ENCODE data around the gene PARP8.

PARP8 gene

DNA sequence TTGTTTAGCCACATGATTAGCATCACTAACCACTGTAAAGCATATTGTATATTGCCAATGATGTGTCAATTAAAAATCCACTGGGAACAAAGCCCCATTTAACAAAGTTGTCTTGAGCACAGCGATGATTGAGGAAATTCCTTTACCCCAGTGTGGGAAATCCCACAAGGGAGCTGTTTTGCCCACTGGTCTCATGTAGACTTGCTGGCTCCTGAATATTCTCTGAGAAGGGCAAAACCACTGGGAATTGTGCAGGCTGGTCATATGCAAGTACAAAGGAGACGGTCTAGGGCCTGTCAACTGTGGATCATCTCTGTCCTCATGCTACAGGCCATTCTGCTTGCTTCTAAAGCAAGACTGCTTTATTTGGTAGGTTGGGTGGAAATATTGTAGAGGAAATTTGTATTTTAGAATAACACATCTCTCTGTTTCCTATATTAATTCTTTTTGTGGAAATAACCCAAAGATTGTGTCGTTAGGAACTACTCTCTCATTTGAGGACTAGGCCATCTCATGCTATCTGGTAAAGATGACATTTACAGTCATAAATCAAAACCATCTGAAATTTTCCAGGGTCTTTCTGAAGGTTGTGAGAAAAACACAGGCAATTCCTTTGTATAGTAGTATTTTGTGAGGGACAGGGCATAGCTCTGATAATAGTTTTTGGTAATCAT is 60.2 kb downstream of the PARP8 start:
- H3K4me3 ChIP-seq (ENCODE audit: low read depth, low read length): no peak overlapping the region
- TF ChIP-seq, protein P1, sequence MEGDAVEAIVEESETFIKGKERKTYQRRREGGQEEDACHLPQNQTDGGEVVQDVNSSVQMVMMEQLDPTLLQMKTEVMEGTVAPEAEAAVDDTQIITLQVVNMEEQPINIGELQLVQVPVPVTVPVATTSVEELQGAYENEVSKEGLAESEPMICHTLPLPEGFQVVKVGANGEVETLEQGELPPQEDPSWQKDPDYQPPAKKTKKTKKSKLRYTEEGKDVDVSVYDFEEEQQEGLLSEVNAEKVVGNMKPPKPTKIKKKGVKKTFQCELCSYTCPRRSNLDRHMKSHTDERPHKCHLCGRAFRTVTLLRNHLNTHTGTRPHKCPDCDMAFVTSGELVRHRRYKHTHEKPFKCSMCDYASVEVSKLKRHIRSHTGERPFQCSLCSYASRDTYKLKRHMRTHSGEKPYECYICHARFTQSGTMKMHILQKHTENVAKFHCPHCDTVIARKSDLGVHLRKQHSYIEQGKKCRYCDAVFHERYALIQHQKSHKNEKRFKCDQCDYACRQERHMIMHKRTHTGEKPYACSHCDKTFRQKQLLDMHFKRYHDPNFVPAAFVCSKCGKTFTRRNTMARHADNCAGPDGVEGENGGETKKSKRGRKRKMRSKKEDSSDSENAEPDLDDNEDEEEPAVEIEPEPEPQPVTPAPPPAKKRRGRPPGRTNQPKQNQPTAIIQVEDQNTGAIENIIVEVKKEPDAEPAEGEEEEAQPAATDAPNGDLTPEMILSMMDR (conservative IDR thresholded peaks at IDR 0.05; ENCODE audit: low read depth, low read length): no peak
- no peak for DNase-seq (ENCODE audit: low read depth)

DNA sequence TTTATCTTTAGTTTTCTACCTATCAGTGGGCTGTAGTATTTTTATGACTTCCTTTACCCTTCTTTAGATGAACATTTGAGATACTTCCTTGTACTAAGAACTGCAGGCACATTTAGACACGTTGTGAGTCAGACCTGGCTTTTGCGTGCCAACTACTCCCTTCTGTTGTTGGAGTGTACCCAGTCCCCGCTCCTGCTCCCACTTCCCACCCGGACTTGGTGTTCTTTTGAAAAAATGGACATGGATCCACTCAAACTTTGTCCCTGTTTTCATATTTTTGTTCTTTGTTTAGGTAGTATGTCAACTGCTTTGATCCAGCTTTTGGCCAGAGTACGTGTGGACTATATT is 60.7 kb downstream of the PARP8 start:
- no peak for DNase-seq (ENCODE audit: low read depth)
- TF ChIP-seq, protein P1 (conservative IDR thresholded peaks at IDR 0.05; ENCODE audit: low read depth, low read length): no peak
- H3K4me3 ChIP-seq (ENCODE audit: low read depth, low read length): no peak overlapping the region

DNA sequence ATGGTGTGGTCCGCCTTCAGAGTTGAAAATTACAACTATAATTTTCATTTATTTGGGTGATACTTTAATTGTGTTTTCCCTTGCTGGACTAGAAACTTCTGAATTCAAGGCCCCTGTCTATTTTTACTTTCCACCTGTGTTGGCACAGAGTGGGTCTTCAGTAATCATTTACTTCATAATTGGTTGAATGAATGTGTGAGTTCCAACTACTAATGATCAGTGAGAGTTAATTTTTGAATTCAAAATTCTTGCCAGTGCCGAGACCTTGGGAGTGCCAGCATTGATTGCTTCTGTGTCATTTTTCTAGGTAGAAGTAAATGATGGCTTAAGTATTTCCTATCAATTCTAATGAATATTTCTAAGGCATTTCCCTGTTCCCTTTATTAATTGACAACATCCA is 61.4 kb downstream of the PARP8 start:
- H3K4me3 ChIP-seq (ENCODE audit: low read depth, low read length): no peak overlapping the region
- DNase-seq (ENCODE audit: low read depth): no peak
- TF ChIP-seq, protein P1 (conservative IDR thresholded peaks at IDR 0.05; ENCODE audit: low read depth, low read length): no peak

DNA sequence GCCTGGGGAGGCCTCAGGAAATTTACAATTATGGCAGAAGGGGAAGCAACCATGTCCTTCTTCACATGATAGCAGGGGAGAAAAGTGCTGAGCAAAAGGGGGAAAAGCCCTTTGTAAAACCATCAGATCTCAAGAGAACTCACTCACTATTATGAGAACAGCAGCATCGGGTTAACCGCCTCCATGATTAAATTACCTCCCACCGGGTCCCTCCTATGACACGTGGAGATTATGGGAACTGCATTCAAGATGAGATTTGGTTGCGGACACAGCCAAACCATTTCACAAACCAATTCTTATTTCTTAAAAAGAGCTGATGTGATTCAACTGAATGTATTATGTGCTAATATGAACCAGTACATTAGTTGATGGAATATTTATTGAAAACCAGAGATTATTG is 63.9 kb downstream of the PARP8 start:
- no peak overlapping the region for H3K4me3 ChIP-seq (ENCODE audit: low read depth, low read length)
- no peak for DNase-seq (ENCODE audit: low read depth)
- TF ChIP-seq, protein P1 (conservative IDR thresholded peaks at IDR 0.05; ENCODE audit: low read depth, low read length): no peak

DNA sequence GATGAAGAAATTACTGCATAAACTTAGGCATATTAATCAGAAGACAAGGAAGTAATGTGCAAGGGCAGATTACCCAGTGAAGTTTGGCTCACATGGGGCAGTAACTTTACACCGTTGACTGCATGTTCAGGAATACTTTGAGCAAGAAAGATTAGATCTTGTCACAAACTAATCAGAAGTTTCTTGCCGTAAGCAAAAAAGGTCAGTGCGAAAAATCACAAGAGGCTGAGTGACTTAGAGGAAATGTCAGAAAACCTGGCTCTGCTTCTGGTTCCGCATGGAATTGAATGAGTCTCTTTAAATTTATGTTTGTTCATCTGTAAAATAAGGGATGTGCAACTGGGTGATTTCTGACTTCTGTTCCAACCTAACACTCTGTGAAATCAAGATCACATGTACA is 64.4 kb downstream of the PARP8 start:
- no peak overlapping the region for H3K4me3 ChIP-seq (ENCODE audit: low read depth, low read length)

DNA sequence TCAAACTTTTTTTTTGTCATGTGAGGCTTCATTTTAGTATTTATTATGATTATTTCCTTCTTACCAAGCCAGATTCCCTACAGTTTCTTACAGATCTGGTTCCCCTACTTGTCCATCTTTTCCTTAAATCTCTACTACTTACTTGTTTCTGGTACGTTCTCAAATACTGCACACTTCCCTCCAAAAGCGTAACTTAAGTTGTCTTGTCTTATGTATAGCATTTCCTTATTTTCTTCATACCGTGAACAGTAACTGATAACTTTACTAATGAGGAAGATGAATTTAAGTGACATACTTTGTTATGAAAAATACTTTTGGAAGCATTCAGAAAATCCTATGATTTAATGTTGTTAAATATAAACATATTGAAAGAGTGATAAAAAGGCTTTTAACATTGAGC is 67.3 kb downstream of the PARP8 start:
- no peak for DNase-seq (ENCODE audit: low read depth)
- no peak overlapping the region for H3K4me3 ChIP-seq (ENCODE audit: low read depth, low read length)
- TF ChIP-seq, protein P1 (conservative IDR thresholded peaks at IDR 0.05; ENCODE audit: low read depth, low read length): no peak

More for the DNA sequence above, 64.4 kb downstream of the PARP8 start:
- TF ChIP-seq, protein P1 (conservative IDR thresholded peaks at IDR 0.05; ENCODE audit: low read depth, low read length): no peak
- no peak for DNase-seq (ENCODE audit: low read depth)

DNA sequence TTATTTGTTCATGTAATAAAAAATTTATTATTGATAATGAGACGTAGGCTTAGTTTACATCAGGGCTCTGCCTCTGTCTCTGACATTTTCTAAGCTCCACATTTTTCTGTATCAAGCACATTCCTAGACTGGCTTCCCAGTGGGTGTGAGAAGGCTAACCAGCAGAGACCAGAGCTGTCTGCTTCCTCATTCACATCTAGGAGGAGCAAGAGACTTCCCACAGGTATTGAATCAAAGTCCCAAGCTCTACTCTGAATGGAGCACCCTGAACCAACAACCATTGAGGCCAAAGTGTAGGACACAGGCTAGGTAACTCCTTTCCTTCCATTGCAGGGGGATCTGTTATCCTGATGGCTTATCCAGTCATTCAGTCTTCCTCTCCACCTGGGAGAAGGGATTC is 72.4 kb downstream of the PARP8 start:
- no peak overlapping the region for H3K4me3 ChIP-seq (ENCODE audit: low read depth, low read length)
- DNase-seq (ENCODE audit: low read depth): peak; percentile 43
- TF ChIP-seq, protein P1 (conservative IDR thresholded peaks at IDR 0.05; ENCODE audit: low read depth, low read length): no peak
